ENCODE data around the gene SLC25A26.
"Not testable (repeated sequence)": the region's sequence is repeated elsewhere in the genome, so short reads cannot be mapped to it uniquely, and the experiment has no call there.

Gene SLC25A26

DNA sequence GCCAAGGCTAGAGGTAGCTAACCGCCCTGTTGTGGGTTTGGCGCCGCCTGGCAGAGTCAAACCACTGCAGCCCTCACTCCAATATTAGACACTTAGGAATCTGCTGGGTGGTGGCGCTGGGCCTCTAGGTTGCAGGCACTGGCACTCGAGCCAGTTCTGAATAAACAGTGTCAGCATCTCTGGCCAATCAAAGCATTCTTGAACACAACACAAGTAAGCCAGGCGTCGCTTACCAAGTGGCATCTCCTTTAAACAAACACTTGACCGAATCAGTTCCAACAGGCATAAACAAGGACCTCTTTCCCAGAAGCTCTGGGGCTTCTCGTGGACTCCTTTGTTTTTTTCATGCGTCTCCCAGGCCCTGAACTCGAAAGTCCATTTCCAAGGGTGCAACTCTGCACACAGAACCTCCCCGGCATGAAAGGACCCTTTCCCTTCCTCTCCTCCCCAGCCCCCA lies 197.7 kb downstream of the SLC25A26 start:
- peak overlapping the region; percentile 89 for H3K27ac ChIP-seq
- TF ChIP-seq, protein P1, sequence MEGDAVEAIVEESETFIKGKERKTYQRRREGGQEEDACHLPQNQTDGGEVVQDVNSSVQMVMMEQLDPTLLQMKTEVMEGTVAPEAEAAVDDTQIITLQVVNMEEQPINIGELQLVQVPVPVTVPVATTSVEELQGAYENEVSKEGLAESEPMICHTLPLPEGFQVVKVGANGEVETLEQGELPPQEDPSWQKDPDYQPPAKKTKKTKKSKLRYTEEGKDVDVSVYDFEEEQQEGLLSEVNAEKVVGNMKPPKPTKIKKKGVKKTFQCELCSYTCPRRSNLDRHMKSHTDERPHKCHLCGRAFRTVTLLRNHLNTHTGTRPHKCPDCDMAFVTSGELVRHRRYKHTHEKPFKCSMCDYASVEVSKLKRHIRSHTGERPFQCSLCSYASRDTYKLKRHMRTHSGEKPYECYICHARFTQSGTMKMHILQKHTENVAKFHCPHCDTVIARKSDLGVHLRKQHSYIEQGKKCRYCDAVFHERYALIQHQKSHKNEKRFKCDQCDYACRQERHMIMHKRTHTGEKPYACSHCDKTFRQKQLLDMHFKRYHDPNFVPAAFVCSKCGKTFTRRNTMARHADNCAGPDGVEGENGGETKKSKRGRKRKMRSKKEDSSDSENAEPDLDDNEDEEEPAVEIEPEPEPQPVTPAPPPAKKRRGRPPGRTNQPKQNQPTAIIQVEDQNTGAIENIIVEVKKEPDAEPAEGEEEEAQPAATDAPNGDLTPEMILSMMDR (conservative IDR thresholded peaks at IDR 0.05), result no peak

DNA sequence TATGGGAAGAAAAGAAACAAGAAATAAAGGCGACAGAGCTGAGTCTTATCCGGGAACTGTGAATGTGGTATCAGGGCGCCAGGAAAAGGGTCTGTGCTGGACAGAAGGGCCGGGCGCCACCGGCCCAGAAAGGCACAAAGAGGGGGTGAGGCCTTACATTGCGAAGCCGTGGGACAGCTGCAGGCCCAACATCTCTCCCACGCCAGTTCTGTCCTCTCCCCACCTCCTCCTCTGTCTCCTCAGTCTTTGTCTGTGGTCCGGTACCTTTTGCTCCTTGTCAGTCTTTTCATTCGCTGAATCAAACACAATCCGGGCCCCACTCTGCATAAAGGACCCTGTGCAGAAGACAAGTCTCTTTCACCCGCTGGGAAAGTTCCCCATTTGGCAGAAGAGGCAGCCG lies 198.2 kb downstream of the SLC25A26 start:
- TF ChIP-seq, protein P1 (conservative IDR thresholded peaks at IDR 0.05), result no peak
- peak overlapping the region; percentile 89 for H3K27ac ChIP-seq

DNA sequence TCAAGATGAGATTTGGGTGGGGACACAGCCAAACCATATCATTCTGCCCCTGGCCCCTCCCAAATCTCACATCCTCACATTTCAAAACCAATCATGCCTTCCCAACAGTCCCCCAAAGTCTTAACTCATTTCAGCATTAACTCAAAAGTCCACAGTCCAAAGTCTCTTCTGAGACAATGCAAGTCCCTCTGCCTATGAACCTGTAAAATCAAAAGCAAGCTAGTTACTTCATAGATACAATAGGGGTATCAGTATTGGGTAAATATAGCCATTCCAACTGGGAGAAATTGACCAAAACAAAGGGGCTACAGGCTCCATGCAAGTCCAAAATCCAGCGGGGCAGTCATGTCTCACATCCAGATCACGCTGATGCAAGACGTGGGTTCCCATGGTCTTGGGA lies 200.3 kb downstream of the SLC25A26 start:
- H3K27ac ChIP-seq, result not testable (repeated sequence)

DNA sequence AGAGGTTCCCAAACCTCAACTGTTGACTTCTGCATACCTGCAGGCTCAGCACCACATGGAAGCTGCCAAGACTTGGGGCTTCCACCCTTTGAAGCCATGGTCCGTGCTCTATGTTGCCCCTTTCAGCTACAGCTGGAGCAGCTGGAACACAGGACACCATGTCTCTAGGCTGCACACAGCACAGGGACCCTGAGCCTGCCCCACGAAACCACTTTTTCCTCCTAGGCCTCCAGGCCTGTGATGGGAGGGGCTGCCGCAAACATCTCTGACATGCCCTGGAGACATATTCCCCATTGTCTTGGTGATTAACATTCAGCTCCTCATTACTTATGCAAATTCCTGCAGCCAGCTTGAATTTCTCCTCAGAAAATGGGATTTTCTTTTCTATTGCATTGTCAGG lies 201.1 kb downstream of the SLC25A26 start:
- not testable (repeated sequence) for H3K27ac ChIP-seq

DNA sequence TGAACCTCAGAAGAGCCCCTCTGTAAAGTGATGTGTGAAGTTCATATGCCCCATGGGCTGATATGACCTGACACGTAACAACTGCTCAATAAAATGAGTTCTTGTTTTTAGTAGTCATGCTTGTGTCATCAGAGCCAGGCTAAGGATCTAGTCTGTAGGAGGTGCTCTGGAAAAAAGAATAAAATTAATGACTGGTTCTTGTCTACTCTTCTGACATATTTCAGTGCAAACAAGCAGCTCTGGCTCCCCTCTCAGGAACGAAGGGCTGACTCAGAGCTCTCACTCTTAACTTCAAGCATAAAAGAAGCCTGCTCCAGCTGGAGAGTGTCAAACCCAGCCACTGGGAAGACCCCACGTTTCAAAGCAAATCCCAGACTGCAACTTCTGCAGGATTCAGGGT lies 203.0 kb downstream of the SLC25A26 start:
- no peak overlapping the region for H3K27ac ChIP-seq
- TF ChIP-seq, protein P1 (conservative IDR thresholded peaks at IDR 0.05), result no peak

DNA sequence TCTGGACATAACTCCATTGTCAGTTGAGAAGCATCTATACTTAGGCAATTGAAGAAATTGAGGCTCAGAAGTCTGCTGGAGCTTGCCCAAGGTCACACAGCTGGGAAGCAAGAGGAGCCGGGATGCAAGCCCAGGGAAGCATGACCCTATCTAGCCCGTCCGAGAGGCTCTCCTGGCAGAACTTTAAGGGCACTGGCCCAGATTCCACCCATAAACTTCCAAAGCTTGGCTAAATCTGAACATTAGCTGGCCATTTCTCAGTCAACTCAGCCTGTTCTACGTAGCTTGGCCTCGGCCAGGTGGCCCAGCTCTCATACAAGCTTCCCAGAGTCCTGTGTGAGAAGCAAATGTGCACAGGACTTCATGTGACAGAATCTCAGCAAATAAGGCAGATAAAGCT lies 204.2 kb downstream of the SLC25A26 start:
- H3K27ac ChIP-seq, result no peak overlapping the region
- TF ChIP-seq, protein P1 (conservative IDR thresholded peaks at IDR 0.05), result no peak

DNA sequence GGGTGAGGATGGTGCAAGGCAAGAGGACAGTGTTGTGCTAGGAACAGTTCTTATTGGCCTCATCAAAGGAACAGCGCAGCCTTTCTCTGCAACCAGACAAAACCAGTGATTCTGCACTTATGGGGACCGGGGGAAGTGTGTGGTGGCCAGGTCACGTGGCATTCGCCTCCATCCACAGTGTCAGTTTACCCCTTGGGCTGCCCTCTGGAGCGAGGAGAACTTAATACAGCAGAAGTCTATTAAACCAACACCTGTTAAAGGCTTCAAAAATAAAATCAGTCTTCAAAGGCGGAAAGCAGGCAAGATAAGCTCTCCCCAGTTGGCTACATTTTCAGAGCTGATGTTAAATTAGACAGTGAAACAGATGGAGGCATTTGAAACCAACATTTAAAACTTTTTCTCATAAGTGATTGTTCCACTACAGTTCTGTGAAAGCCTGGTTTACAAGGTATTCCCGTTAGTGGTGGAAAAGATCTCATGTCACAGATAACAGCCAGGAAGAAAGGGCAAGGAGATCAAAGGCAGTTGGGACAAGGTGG lies 204.8 kb downstream of the SLC25A26 start:
- TF ChIP-seq, protein P1 (conservative IDR thresholded peaks at IDR 0.05), result no peak
- H3K27ac ChIP-seq, result no peak overlapping the region

DNA sequence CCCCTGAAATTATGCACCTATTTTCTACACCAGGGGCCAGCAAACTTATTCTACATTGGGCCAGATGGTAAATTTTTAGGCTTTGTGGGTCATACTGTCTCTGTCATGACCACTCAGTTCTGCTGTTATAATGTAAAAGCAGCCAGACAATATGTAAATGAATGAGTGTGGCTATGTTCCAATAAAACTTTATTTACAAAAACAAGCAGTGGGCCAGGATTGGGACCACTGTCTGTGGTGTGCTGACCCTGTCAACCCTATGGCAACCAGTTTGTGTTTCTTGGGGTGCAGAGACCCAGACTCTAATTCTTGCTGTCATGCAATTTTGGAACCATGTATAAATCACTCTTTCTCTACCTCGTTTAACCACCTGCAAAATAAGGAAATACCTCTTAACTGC lies 205.3 kb downstream of the SLC25A26 start:
- H3K27ac ChIP-seq, result no peak overlapping the region

More for the DNA sequence above, 205.3 kb downstream of the SLC25A26 start:
- TF ChIP-seq, protein P1 (conservative IDR thresholded peaks at IDR 0.05), result no peak
